Astrocyte of the cerebellum (primary cell): Measurements from ENCODE around the gene BAD.

Experiments used
- DNase-seq: peaks from one replicate; pipeline ENCODE4 v3.0.0-alpha.2; 2011; ENCODE audit warnings: low read depth
- H3K4me3 ChIP-seq: 2 replicates; pipeline ENCODE4 v1.5.1; 2011; ENCODE audit warnings: mild to moderate bottlenecking, low read depth, low read length, moderate library complexity
- CTCF ChIP-seq: IDR thresholded peaks from 2 replicates; pipeline ENCODE4 v1.5.1; 2012; ENCODE audit warnings: low read length, low read depth, moderate library complexity, mild to moderate bottlenecking; ENCODE audit errors: missing control alignments
- in situ Hi-C: cut with HindIII; loops from 2 replicates; pipeline ENCODE4 v1.10.0; 2017; ENCODE audit warnings: low sequenced_read_pairs

Gene BAD

GRCh38 chr11:64284048-64284961 lies at the start of gene BAD:
BAD (minus strand) TSS chr11:64284665; CDS start chr11:64284368, 297 bp downstream.
- no peak for TF ChIP-seq CTCF
- peak; percentile 70 for DNase-seq
- peak within 1 kb of the TSS; percentile 74 for H3K4me3 ChIP-seq
- in situ Hi-C loops = no loop called here

GRCh38 chr11:64333556-64333955 lies 49.1 kb upstream of the BAD start:
- H3K4me3 ChIP-seq = no peak overlapping the region
- in situ Hi-C loops = no loop called here
- TF ChIP-seq CTCF = no peak
- DNase-seq = no peak

- TF ChIP-seq CTCF = peak; percentile 64
- in situ Hi-C loops = no loop called here
- DNase-seq = peak; percentile 37
- no peak overlapping the region for H3K4me3 ChIP-seq
Measured at GRCh38 chr11:64331569-64332371, 47.3 kb upstream of the BAD start.

GRCh38 chr11:64330888-64331287 lies 46.4 kb upstream of the BAD start:
- in situ Hi-C loops = no loop called here
- H3K4me3 ChIP-seq = no peak overlapping the region
- no peak for DNase-seq
- TF ChIP-seq CTCF = no peak

- TF ChIP-seq CTCF = no peak
- in situ Hi-C loops = loop anchor here (10.0 kb wide), 1 partner anchor 63 kb away; no protein-coding TSS in a partner anchor
- no peak overlapping the region for H3K4me3 ChIP-seq
- no peak for DNase-seq
Measured at GRCh38 chr11:64327993-64328392, 43.5 kb upstream of the BAD start.

GRCh38 chr11:64327375-64327774 lies 42.9 kb upstream of the BAD start:
- TF ChIP-seq CTCF = no peak
- DNase-seq = no peak
- H3K4me3 ChIP-seq = no peak overlapping the region
- in situ Hi-C loops = loop anchor here (10.0 kb wide), 1 partner anchor 63 kb away; no protein-coding TSS in a partner anchor
